ENCODE measurements around the gene ANAPC10. TPM values are rescaled to one million over a fixed set of nuclear protein-coding genes. Genes with fewer than 3 reads are reported as not detected.

Gene ANAPC10
- total and polyA plus RNA-seq, 2 donors (not counting 1 experiment from before 2014, with no cell fraction given): 28.1 to 29.7 TPM

- no peak for TF ChIP-seq CTCF (conservative IDR thresholded peaks at IDR 0.05 in 1 of 2, IDR thresholded peaks at IDR 0.05 in 1 of 2; ENCODE audit: low read depth in 1 of 2, low read length in 2 of 2)
- no peak for TF ChIP-seq EZH2 (IDR thresholded peaks at IDR 0.05; ENCODE audit: low read length, missing control alignments)
- no peaks in the 10 kb centered on the region for H3K9me3 ChIP-seq (ENCODE audit: control insufficient read depth, insufficient read depth, low read depth, low read length)
- no peaks in the 10 kb centered on the region for H3K4me1 ChIP-seq (ENCODE audit: control insufficient read depth, extremely low read depth, insufficient read depth, low read length)
- no peaks in the 10 kb centered on the region for H3K36me3 ChIP-seq (ENCODE audit: control insufficient read depth, insufficient read depth, low read length)
- no peak overlapping the region for H3K9ac ChIP-seq (ENCODE audit: insufficient read depth, low read length)
- no peak for DNase-seq (ENCODE audit: low read depth in 2 of 2)
- H3K27me3 ChIP-seq (ENCODE audit: control insufficient read depth, insufficient read depth, low read length): no peaks in the 10 kb centered on the region
- H3K4me2 ChIP-seq (ENCODE audit: extremely low read depth, insufficient read depth, low read length): no peak overlapping the region
- no peak overlapping the region for H2AFZ ChIP-seq (ENCODE audit: low read length)
- H3K79me2 ChIP-seq (ENCODE audit: control insufficient read depth, insufficient read depth, low read length): no peaks in the 10 kb centered on the region
- H4K20me1 ChIP-seq (ENCODE audit: control insufficient read depth, extremely low read depth, insufficient read depth, low read length): no peaks in the 10 kb centered on the region
- H3K4me3 ChIP-seq (replicated peaks in 1 of 4; ENCODE audit: control extremely low read depth in 1 of 4, insufficient read depth in 1 of 4, low read depth in 3 of 4, low read length in 4 of 4): no peak overlapping the region
- H3K27ac ChIP-seq (ENCODE audit: insufficient read depth, low read length): no peak overlapping the region
Observed at GRCh38 chr4:144984241-144984640, 113.8 kb downstream of the ANAPC10 start.

GRCh38 chr4:144975718-144976117, 122.3 kb downstream of the ANAPC10 start:
- no peak for DNase-seq (ENCODE audit: low read depth in 2 of 2)
- Histone ChIP-seq H4K20me1 (ENCODE audit: control insufficient read depth, extremely low read depth, insufficient read depth, low read length) (no peaks in the 10 kb centered on the region), H3K4me3 (replicated peaks in 1 of 4; ENCODE audit: control extremely low read depth in 1 of 4, insufficient read depth in 1 of 4, low read depth in 3 of 4, low read length in 4 of 4) (no peak overlapping the region), H3K27ac (ENCODE audit: insufficient read depth, low read length) (no peak overlapping the region), H3K4me2 (ENCODE audit: extremely low read depth, insufficient read depth, low read length) (no peak overlapping the region), H3K79me2 (ENCODE audit: control insufficient read depth, insufficient read depth, low read length) (no peaks in the 10 kb centered on the region), H3K36me3 (ENCODE audit: control insufficient read depth, insufficient read depth, low read length) (no peaks in the 10 kb centered on the region), H3K9ac (ENCODE audit: insufficient read depth, low read length) (no peak overlapping the region), H3K4me1 (ENCODE audit: control insufficient read depth, extremely low read depth, insufficient read depth, low read length) (no peaks in the 10 kb centered on the region), H3K27me3 (ENCODE audit: control insufficient read depth, insufficient read depth, low read length) (no peaks in the 10 kb centered on the region), H3K9me3 (ENCODE audit: control insufficient read depth, insufficient read depth, low read depth, low read length) (no peaks in the 10 kb centered on the region), H2AFZ (ENCODE audit: low read length) (no peak overlapping the region)
- no peak for TF ChIP-seq CTCF (conservative IDR thresholded peaks at IDR 0.05 in 1 of 2, IDR thresholded peaks at IDR 0.05 in 1 of 2; ENCODE audit: low read depth in 1 of 2, low read length in 2 of 2)
- TF ChIP-seq EZH2 (IDR thresholded peaks at IDR 0.05; ENCODE audit: low read length, missing control alignments): no peak

GRCh38 chr4:144970597-144970996, 127.4 kb downstream of the ANAPC10 start:
- H3K9me3 ChIP-seq (ENCODE audit: control insufficient read depth, insufficient read depth, low read depth, low read length): no peaks in the 10 kb centered on the region
- no peaks in the 10 kb centered on the region for H3K27me3 ChIP-seq (ENCODE audit: control insufficient read depth, insufficient read depth, low read length)
- no peak overlapping the region for H3K4me2 ChIP-seq (ENCODE audit: extremely low read depth, insufficient read depth, low read length)
- no peaks in the 10 kb centered on the region for H4K20me1 ChIP-seq (ENCODE audit: control insufficient read depth, extremely low read depth, insufficient read depth, low read length)
- no peak overlapping the region for H3K4me3 ChIP-seq (replicated peaks in 1 of 4; ENCODE audit: control extremely low read depth in 1 of 4, insufficient read depth in 1 of 4, low read depth in 3 of 4, low read length in 4 of 4)
- no peak for DNase-seq (ENCODE audit: low read depth in 2 of 2)
- H3K9ac ChIP-seq (ENCODE audit: insufficient read depth, low read length): no peak overlapping the region
- no peaks in the 10 kb centered on the region for H3K79me2 ChIP-seq (ENCODE audit: control insufficient read depth, insufficient read depth, low read length)
- no peak for TF ChIP-seq EZH2 (IDR thresholded peaks at IDR 0.05; ENCODE audit: low read length, missing control alignments)
- no peak for TF ChIP-seq CTCF (conservative IDR thresholded peaks at IDR 0.05 in 1 of 2, IDR thresholded peaks at IDR 0.05 in 1 of 2; ENCODE audit: low read depth in 1 of 2, low read length in 2 of 2)
- no peak overlapping the region for H3K27ac ChIP-seq (ENCODE audit: insufficient read depth, low read length)
- no peaks in the 10 kb centered on the region for H3K4me1 ChIP-seq (ENCODE audit: control insufficient read depth, extremely low read depth, insufficient read depth, low read length)
- H2AFZ ChIP-seq (ENCODE audit: low read length): no peak overlapping the region
- no peaks in the 10 kb centered on the region for H3K36me3 ChIP-seq (ENCODE audit: control insufficient read depth, insufficient read depth, low read length)
